Smooth muscle cell of the brain vasculature (primary cell): Measurements from ENCODE around the gene PTGDS.

ENCODE experiments used
- DNase-seq: peaks from one replicate; pipeline ENCODE4 v3.0.0-alpha.2; 2012; ENCODE audit warnings: low read depth, low spot score

The PTGDS gene

GRCh38 chr9:137008312-137008711 lies 31.0 kb downstream of the PTGDS start:
- no peak for DNase-seq

GRCh38 chr9:137009217-137009616 lies 31.9 kb downstream of the PTGDS start:
- DNase-seq = no peak

DNA sequence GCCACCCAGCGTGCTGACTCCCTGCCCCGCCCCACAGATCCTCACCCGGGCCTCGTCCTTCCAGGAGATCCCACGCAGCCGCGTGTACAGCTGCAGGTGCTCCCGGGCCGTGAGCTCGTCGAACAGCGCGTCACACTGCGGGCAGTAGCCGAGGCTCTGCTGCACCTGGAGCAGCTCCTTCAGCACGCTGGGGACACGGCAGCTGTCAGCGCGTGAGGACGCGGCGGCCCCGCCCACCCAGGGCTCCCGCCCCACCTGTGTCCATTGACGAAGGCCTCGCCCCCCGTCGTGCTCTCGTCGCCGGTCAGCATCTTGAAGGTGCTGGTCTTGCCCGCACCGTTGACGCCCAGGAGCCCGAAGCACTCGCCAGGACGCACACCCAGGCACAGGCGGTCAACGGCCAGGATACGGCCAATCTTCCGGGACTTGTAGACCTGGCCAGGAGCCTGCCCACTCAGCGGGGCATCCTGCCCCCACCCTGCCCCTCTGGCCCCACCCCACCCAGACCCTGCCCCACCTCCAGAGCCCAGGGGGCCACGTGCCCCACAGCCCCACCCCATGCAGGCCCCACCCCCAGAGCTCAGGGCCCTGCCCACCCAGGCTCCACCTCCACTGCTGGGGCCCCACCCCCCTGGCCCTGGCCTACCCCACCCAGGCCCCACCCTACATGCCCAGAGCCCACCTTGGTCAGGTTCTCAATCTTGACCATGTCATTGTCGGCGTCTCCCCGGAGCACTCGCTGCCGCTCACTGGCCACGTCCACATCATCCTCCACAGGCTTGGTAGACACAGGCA lies 32.8 kb downstream of the PTGDS start:
- DNase-seq = no peak

DNA sequence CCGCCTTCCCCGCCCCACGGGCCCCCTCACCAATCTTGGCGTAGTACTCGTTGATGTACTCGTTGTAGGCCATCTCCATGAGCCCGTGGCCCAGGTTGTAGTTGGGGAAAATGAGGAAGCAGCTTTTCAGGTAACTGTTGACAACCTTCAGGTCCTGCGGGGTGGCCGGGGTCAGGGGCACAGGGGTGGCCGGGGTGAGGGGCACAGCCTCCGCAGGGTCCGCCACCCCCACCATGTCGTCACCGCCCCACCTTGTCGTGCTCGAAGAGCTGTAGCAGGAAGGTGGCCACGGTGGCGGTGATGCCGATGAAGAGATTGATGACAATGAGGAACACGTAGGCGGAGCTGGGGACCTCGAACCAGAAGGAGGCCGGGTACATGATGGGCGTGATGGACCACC lies 33.9 kb downstream of the PTGDS start:
- DNase-seq = no peak

GRCh38 chr9:137011907-137012675 lies 34.8 kb downstream of the PTGDS start:
- no peak for DNase-seq

DNA sequence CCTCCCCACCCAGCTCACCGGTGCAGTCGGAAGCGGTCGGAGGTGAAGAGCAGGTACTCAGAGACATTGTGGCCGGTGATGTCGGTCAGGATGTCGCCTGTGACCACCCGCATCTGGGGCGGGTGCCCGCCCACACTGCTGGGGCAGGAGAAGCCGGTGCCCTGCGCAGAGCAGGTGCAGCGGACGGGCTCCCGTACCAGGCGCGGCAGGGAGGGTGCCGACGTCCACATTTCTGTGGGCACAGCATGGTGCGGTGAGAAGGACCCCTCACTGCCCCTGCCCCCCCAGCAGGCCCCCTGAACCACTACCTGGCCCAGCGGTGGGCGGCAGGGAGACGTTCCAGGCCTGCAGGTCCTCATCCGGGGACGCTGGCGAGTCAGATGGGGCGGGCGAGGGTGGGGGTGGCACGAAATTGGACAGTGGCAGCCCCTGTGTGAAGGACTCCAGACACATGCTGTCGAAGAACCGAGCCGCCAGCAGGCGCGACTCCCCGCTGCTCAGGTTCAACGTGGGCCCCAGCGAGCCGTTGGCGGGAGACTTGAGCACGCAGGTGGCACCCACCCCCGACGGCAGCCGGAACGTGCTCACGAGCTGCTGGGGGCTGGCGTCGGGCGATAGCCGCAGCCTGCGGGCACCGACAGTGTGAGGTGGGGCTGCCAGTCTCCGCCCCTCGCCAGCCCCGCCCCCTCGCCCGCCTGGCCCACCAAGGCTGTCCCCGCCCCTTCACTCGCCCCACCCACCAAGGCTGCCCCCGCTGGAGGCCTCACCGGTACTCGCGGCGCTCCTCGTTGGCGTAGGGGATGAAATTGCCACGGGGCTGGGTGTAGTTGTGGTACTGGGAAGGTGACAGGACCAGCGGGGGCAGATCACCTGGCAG lies 35.6 kb downstream of the PTGDS start:
- DNase-seq = no peak

GRCh38 chr9:137013571-137013940 lies 36.3 kb downstream of the PTGDS start:
- DNase-seq = no peak

- DNase-seq = no peak
Measured at GRCh38 chr9:137014166-137014565, 36.9 kb downstream of the PTGDS start.

GRCh38 chr9:137014776-137015539 lies 37.7 kb downstream of the PTGDS start:
- no peak for DNase-seq

DNA sequence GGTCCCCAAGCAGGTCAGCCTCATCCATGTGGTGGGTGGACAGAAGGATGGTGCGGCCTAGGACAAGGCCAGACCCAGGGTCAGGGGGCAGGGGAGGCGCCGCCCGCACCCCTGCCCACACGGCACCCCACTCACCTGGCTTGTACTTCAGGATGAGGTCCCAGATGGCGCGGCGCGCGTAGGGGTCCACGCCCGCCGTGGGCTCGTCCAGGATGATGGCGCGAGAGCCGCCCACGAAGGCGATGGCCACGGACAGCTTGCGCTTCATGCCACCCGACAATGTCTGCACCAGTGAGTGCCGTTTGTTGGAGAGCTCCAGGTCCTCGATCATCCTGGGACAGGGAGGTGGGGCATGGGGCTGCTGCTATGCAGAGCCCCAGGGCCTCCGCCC lies 38.2 kb downstream of the PTGDS start:
- DNase-seq = no peak

DNA sequence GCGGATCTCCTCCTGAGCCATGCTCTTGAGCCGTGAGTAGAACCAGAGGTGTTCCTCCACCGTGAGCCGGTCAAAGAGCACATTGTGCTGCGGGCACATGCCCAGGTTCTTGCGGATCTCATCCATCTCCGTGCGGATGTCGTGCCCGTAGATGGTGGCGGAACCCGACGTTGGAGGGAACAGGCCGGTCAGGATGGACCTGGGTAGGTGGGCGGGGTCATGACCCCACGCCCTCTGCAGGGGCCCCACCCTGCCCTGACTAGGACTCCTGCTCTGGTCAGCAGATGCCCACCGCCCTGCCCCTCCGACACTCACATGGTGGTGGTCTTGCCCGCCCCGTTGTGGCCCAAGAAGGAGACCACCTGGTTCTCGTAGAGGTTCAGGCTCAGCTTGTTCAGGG lies 38.7 kb downstream of the PTGDS start:
- no peak for DNase-seq

- no peak for DNase-seq
Measured at GRCh38 chr9:137016436-137016835, 39.1 kb downstream of the PTGDS start.

DNA sequence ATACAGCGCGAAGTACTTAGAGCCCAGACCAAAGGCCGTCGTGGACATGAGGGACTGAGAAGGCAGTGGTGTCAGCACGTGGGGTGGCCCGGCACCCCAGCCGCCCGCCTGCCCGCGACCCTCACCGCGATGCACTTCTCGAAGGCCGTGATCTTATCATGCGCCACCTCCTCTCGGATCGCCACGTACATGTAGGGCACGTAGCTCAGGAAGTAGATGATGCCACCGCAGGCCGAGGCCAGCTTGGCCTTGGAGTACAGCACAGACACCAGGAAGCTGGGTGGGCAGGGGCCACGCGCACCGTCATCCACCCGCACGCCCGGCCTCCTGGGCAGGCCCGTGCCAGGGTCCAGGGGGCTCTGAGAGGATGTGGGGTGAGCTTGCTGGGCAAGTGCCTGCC lies 39.8 kb downstream of the PTGDS start:
- no peak for DNase-seq

GRCh38 chr9:137017791-137018497 lies 40.6 kb downstream of the PTGDS start:
- DNase-seq = no peak

DNA sequence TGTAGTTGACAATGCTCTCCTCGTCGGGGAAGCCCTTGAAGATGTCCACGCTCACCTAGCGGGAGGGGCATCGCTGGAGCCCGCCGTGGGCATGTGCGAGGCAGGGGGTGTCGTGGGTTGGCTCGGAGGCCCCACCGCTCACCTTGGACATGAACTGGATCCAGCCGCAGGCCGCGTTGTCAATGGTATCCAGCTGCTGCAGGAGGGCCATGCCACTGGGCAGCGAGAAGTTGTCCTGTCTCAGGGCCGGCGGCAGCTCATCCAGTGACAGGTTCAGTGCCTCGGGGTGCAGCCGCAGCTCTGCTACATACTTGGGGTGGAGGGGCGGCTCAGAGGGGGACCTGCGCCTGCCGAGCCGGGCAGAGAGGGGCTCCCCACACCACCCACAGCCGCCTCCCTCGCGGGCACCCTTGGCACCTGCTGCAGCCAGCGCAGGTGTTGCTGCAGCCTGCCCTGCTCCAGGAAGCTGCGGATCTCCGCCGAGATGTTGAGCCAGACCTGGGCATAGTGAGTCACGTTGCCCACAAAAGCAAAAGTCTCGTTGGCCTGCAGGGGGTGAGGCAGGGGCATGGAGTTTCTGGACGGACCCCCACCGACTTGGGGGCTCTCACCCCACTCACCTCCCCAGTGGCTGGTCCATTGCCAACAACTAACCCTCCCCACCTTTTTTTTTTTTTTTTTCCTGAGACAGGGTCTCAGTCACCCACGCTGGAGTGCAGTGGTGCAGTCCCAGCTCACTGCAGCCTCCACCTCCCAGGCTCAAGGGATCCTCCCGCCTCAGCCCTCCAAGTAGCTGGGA lies 41.7 kb downstream of the PTGDS start:
- no peak for DNase-seq

- DNase-seq = no peak
Measured at GRCh38 chr9:137019891-137020683, 42.8 kb downstream of the PTGDS start.

DNA sequence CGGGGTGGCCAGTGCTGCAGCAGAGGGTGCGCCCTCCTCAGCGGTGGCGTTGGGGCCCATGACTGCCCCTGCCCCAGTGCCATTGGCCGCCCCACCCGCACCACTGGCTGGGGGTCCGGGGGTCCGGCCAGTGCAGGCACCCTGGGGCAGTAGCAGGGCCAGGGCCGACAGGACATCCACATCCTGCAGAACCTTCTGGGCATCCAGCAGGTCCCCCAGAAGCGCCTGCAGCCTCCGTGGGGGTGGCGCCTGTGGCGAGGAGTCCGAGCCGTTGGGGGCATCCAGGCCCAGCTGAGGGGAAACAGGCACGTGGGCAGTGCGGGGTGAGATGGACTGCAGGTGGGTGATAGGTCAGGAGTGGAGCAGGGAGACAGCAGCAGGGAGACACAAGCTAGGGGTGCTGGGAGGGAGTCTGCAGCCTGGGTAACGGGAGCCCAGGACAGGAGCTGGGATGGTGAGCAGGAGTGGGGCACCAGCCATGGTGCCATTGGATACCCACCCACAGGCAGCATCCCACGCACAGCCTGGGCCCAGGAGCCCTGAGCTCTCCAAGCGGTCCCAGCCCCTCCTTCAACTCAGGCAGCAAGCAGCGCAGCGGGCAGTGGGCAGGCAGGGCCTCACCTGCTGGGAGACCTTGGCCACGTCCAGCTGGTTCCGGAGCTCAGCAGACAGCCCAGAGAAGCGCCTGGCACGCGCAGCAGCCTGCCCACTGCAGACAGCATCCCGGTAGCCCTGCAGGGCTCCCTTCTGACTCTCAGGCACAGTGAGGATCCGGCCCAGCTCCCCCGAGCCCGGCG lies 43.7 kb downstream of the PTGDS start:
- DNase-seq = no peak

- DNase-seq = no peak
Measured at GRCh38 chr9:137021568-137021978, 44.3 kb downstream of the PTGDS start.
